OCI-LY3 (cell line): ENCODE measurements around the gene FBXO33.

Source experiments
- H2AFZ ChIP-seq: fragments of 200-600, 300-600 bp; shearing (Covaris generic); 2 replicates; pipeline ENCODE4 v1.6.0; 2014; ENCODE audit warnings: antibody characterized with exemption, low read depth, low read length
- H3K27ac ChIP-seq: fragments of 200-600, 300-600 bp; sonication (generic); 2 replicates; pipeline ENCODE4 v1.5.1; 2014; ENCODE audit warnings: mild to moderate bottlenecking, low read length, moderate library complexity, mixed read lengths
- H3K27me3 ChIP-seq: fragments of 200-600, 300-600 bp; sonication (generic); 2 replicates; pipeline ENCODE4 v1.6.1; 2014; ENCODE audit warnings: low read depth, low read length, mixed read lengths
- H3K36me3 ChIP-seq: fragments of 200-600, 300-600 bp; sonication (generic); replicated peaks from 2 replicates; pipeline ENCODE3; 2014; ENCODE audit warnings: low read depth, low read length, mixed read lengths
- H3K4me1 ChIP-seq: fragments of 300-600, 200-600 bp; sonication (generic); 2 replicates; pipeline ENCODE4 v1.6.1; 2014; ENCODE audit warnings: low read length, mixed read lengths
- H3K4me2 ChIP-seq: fragments of 200-600, 300-600 bp; sonication (generic); 2 replicates; pipeline ENCODE4 v1.6.1; 2014; ENCODE audit warnings: low read length, mixed read lengths
- H3K4me3 ChIP-seq: fragments of 300-600, 200-600 bp; sonication (generic); 2 replicates; pipeline ENCODE4 v1.5.1; 2014; ENCODE audit warnings: antibody characterized with exemption, mild to moderate bottlenecking, low read length, moderate library complexity
- H3K79me2 ChIP-seq: fragments of 300-600, 200-600 bp; shearing (Covaris generic); 2 replicates; pipeline ENCODE4 v1.6.1; 2014; ENCODE audit warnings: mild to moderate bottlenecking, low read length, mixed read lengths
- H3K9ac ChIP-seq: fragments of 300-600, 200-600 bp; shearing (Covaris generic); 2 replicates; pipeline ENCODE4 v1.6.0; 2014; ENCODE audit warnings: mild to moderate bottlenecking, low read length, moderate library complexity
- H3K9me3 ChIP-seq: fragments of 200-600, 300-600 bp; shearing (Covaris generic); 2 replicates; pipeline ENCODE4 v1.6.1; 2014; ENCODE audit warnings: low read length, mixed read lengths; ENCODE audit not compliant: insufficient read depth
- H4K20me1 ChIP-seq: fragments of 200-600, 300-600 bp; sonication (generic); 2 replicates; pipeline ENCODE4 v1.6.1; 2016; ENCODE audit warnings: low read length, mixed read lengths; ENCODE audit not compliant: insufficient read depth
- EZH2phosphoT487 ChIP-seq: fragments of 200-600 bp; shearing (Covaris generic); IDR thresholded peaks from 2 replicates; pipeline ENCODE4 v1.6.1; 2018; ENCODE audit warnings: antibody characterized with exemption, mixed run types, low read depth
- TF ChIP-seq, protein P1 (sequence below): fragments of 200-600, 300-600 bp; sonication (generic); IDR thresholded peaks from 2 replicates; pipeline ENCODE4 v1.5.1; 2014; ENCODE audit warnings: antibody characterized with exemption, low read length, low read depth

Gene FBXO33, protein sequence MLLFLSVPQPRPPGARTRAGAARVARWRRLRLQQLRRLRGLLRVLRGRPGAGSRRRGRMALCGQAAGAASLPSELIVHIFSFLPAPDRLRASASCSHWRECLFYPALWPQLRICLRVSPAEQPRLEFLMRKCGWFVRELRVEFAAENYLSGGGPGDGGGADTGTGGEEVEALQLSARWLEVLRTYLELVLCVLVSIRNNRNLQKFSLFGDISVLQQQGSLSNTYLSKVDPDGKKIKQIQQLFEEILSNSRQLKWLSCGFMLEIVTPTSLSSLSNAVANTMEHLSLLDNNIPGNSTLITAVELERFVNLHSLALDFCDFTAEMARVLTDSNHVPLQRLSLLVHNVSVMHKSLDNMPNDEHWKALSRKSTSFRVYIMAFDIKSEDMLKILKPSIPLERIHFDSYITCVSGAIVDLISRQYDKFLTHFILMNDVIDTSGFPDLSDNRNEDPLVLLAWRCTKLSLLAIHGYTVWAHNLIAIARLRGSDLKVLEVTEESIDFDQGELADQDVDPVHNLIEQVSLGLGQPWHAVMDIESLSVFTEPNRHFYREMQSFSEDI

DNA sequence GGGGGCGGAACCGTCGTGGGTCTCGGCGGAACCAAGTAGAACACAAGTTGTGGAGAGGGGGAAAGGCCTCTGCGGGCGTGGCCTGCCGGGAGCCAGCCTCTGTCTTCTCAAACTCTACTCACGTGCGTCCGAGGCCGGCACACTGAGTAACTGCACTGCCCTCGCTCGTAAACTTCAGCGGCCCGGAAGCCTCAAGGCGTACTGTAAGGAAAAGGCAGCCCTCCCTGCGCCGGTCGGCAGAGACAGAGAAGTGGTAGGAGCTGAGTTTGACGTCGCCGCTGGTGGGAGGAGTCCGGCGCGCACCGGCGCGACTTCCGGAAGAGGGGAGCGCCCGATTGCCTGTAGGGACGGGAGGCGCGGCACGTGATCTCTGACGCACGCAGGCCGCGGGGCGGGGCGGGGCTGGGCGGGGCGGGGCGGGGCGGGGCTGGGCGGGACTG is at the start of gene FBXO33:
TSS of gene FBXO33 (minus strand) at position 255 of the 440 bp plus-strand sequence. CDS start 271 bp downstream, outside the sequence.
- Histone ChIP-seq H3K36me3 (no peaks in the 10 kb centered on the region), H2AFZ (peak within 1 kb of the TSS; percentile 96), H3K79me2 (peaks cover 30% of the 10 kb centered on the region), H3K9ac (peak within 1 kb of the TSS; percentile 78), H3K27me3 (no peaks in the 10 kb centered on the region), H4K20me1 (peaks cover 17% of the 10 kb centered on the region), H3K4me1 (peaks cover 14% of the 10 kb centered on the region), H3K4me2 (peak within 1 kb of the TSS; percentile 97), H3K27ac (peak within 1 kb of the TSS; percentile 90), H3K4me3 (peak within 1 kb of the TSS; percentile 97), H3K9me3 (no peaks in the 10 kb centered on the region)
- TF ChIP-seq EZH2phosphoT487, result no peak
- TF ChIP-seq, protein P1, sequence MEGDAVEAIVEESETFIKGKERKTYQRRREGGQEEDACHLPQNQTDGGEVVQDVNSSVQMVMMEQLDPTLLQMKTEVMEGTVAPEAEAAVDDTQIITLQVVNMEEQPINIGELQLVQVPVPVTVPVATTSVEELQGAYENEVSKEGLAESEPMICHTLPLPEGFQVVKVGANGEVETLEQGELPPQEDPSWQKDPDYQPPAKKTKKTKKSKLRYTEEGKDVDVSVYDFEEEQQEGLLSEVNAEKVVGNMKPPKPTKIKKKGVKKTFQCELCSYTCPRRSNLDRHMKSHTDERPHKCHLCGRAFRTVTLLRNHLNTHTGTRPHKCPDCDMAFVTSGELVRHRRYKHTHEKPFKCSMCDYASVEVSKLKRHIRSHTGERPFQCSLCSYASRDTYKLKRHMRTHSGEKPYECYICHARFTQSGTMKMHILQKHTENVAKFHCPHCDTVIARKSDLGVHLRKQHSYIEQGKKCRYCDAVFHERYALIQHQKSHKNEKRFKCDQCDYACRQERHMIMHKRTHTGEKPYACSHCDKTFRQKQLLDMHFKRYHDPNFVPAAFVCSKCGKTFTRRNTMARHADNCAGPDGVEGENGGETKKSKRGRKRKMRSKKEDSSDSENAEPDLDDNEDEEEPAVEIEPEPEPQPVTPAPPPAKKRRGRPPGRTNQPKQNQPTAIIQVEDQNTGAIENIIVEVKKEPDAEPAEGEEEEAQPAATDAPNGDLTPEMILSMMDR, result no peak

DNA sequence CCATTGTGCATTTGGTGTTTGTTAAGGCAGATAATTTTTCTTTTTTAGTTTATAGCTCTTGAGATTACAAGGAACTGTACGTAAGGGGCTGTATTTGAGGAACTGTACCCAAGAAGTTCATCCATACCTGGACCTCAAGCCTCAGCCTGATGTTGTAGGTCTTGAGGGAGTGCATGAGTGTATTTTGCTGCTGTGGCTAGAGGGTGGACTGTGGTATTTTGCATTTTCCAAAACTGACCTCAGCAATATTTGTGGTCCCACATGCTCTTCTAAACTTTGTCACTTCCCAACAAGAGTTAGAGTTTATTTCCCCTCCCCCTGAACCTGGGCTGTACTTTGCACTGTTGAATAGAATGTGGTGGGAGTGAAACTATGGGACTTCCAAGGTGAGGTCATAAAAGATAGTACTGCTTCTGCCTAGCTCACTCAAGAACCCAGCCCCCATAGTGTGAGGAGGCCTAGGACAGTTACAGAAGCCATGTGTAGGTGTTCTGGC is 42.2 kb upstream of the FBXO33 start:
- H3K36me3 ChIP-seq, result no peaks in the 10 kb centered on the region
- no peak overlapping the region for H3K27ac ChIP-seq
- H3K27me3 ChIP-seq, result no peaks in the 10 kb centered on the region
- no peak overlapping the region for H3K9ac ChIP-seq
- no peaks in the 10 kb centered on the region for H4K20me1 ChIP-seq
- H2AFZ ChIP-seq, result no peak overlapping the region
- H3K4me2 ChIP-seq, result no peak overlapping the region
- H3K9me3 ChIP-seq, result no peaks in the 10 kb centered on the region
- H3K4me3 ChIP-seq, result no peak overlapping the region
- H3K79me2 ChIP-seq, result no peaks in the 10 kb centered on the region
- no peak for TF ChIP-seq EZH2phosphoT487
- TF ChIP-seq, protein P1, result no peak
- H3K4me1 ChIP-seq, result peaks cover 2% of the 10 kb centered on the region; the same call in 1 of the 2 replicates

DNA sequence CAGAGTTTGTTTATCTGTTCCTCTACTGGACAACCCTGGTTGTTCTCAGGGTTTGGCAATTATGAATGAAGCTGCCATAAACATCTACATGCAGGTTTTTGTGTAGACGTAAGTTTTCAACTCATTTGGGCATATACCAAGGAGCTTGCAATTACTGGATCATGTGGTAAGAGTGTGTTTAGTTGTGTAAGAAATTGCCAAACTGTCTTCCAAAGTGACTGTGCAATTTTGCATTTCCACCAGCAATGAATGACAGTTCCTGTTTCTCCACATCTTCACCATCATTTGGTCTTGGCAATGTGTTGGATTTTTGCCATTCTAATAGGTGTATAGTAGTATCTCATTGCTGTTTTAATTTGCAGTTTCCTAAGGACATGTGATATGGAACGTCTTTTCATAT is 39.8 kb upstream of the FBXO33 start:
- Histone ChIP-seq H3K36me3 (no peaks in the 10 kb centered on the region), H2AFZ (no peak overlapping the region), H3K9me3 (no peaks in the 10 kb centered on the region), H3K4me3 (no peak overlapping the region), H3K27ac (no peak overlapping the region), H3K79me2 (no peaks in the 10 kb centered on the region), H3K9ac (no peak overlapping the region), H3K4me2 (no peak overlapping the region), H3K27me3 (no peaks in the 10 kb centered on the region), H4K20me1 (no peaks in the 10 kb centered on the region), H3K4me1 (peaks cover 5% of the 10 kb centered on the region; the same call in 1 of the 2 replicates)
- no peak for TF ChIP-seq EZH2phosphoT487
- TF ChIP-seq, protein P1, result no peak

DNA sequence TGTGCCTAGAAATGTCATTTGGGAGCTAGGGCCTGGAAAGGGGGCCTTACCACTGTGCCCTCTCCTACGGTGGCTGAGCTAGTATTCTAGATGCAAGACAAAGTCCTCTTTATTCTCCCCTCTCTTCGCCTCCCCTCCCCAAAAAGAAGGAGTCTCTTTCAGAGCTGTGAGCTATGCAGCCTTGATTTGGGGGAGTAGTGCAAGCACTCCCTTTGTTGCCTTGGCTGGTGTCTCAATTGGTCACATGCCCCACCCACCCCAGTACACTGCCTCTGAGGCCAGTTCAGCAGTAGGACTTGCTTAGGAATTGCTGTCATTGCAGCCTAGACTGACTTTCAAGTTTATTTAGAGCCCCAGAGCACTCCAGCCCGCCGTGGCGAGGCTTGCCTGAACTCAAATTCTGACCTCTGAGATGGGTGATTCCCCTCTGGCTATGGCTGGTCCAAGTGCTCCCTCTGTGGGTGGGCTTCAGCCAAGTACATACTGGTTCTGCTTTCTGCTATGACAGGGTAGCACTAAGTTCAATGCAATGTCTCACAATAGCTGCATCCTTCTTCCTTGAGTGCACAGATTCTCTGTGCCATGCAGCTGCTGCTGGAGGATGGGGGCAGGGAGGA is 37.0 kb upstream of the FBXO33 start:
- Histone ChIP-seq H3K9me3 (no peaks in the 10 kb centered on the region), H3K36me3 (no peaks in the 10 kb centered on the region), H3K4me3 (no peak overlapping the region), H3K79me2 (no peaks in the 10 kb centered on the region), H3K4me2 (peak overlapping the region; percentile 47), H4K20me1 (no peaks in the 10 kb centered on the region), H3K9ac (no peak overlapping the region), H2AFZ (peak overlapping the region; percentile 39; the same call in 1 of the 2 replicates), H3K27me3 (no peaks in the 10 kb centered on the region), H3K27ac (no peak overlapping the region), H3K4me1 (peaks cover 5% of the 10 kb centered on the region; the same call in 1 of the 2 replicates)
- TF ChIP-seq EZH2phosphoT487, result no peak
- TF ChIP-seq, protein P1, result peak; percentile 79
